ENCODE results near the gene DDX59. TPM values are rescaled to one million over a fixed set of nuclear protein-coding genes. Genes with fewer than 3 reads are reported as not detected.

DDX59 gene
- total RNA-seq, 1 experiment from 2014 or later: 24.6 TPM

DNA sequence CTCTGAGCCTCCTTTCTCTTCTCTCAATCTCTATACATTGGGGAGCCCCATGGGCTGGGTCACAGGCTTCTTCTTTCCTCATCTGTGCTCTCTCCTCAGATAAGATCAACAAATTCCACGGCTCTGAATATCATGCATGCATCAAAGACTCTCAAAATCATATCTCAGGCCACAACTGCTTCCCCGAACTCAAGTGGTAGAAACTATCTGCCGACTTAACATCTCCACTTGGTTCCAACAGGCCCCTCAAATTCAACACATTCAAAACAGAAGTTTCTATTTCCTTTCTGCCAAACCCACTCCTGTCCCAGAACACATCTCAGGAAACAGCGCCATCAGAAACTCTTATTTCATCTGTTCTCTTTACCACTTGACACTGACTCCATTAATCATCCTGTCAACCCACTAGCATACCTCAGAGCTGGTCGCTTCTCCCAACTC lies 16.7 kb downstream of the DDX59 start:
- ChIA-PET CTCF (no interaction called here), POLR2A (ENCODE audit: unreplicated experiment) (no interaction called here)
- Histone ChIP-seq H3K4me1 (ENCODE audit: insufficient read depth, low read length) (peaks cover 13% of the 10 kb centered on the region), H3K4me3 (ENCODE audit: low read length) (no peak overlapping the region), H3K27ac (ENCODE audit: low read length) (no peak overlapping the region), H3K27me3 (ENCODE audit: low read length) (no peaks in the 10 kb centered on the region), H3K79me2 (ENCODE audit: low read length) (no peaks in the 10 kb centered on the region), H2AFZ (ENCODE audit: low read length) (no peak overlapping the region), H3K4me2 (ENCODE audit: low read length) (no peak overlapping the region), H3K9me2 (replicated peaks; ENCODE audit: low read length) (no peaks in the 10 kb centered on the region), H3F3A (ENCODE audit: low read length, unreplicated experiment) (no peaks in the 10 kb centered on the region), H4K20me1 (ENCODE audit: low read length) (no peaks in the 10 kb centered on the region), H3K9ac (ENCODE audit: low read length) (no peak overlapping the region), H3K36me3 (ENCODE audit: low read depth, low read length) (peaks cover 17% of the 10 kb centered on the region), H3K9me3 (ENCODE audit: low read length) (no peaks in the 10 kb centered on the region)
- intact Hi-C loops (cut with micrococcal nuclease): no loop called here
- BruUV-seq (replicated peaks): no TSS peak
- TF ChIP-seq EZH2phosphoT487 (IDR thresholded peaks at IDR 0.05; ENCODE audit: borderline replicate concordance, low read length): no peak
- TF ChIP-seq, protein P1, sequence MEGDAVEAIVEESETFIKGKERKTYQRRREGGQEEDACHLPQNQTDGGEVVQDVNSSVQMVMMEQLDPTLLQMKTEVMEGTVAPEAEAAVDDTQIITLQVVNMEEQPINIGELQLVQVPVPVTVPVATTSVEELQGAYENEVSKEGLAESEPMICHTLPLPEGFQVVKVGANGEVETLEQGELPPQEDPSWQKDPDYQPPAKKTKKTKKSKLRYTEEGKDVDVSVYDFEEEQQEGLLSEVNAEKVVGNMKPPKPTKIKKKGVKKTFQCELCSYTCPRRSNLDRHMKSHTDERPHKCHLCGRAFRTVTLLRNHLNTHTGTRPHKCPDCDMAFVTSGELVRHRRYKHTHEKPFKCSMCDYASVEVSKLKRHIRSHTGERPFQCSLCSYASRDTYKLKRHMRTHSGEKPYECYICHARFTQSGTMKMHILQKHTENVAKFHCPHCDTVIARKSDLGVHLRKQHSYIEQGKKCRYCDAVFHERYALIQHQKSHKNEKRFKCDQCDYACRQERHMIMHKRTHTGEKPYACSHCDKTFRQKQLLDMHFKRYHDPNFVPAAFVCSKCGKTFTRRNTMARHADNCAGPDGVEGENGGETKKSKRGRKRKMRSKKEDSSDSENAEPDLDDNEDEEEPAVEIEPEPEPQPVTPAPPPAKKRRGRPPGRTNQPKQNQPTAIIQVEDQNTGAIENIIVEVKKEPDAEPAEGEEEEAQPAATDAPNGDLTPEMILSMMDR (conservative IDR thresholded peaks at IDR 0.05; ENCODE audit: low read depth, low read length): no peak
- no peak for TF ChIP-seq EZH2 (IDR thresholded peaks at IDR 0.05; ENCODE audit: low read length, unreplicated experiment)
- DNase-seq (no peak), ATAC-seq (no peak)

DNA sequence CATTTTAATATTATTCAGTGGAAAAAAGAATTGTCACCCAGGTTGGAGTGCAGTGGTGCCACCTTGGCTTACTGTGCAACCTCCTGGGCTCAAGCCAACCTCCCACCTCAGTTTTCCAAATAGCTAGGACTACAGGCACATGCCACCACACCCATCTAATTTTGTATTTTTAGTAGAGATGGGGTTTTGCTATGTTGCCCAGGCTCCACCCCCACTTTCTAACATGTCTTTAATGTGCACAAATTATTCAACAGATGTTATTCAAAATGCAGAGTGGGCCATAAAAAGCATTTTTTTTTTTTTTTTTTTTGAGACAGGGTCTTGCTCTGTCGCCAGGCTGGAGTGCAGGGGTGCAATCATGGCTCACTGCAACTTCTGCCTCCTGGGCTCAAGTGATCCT lies 17.3 kb downstream of the DDX59 start:
- ChIA-PET CTCF (no interaction called here), POLR2A (ENCODE audit: unreplicated experiment) (no interaction called here)
- TF ChIP-seq EZH2phosphoT487 (IDR thresholded peaks at IDR 0.05; ENCODE audit: borderline replicate concordance, low read length) (no peak), EZH2 (IDR thresholded peaks at IDR 0.05; ENCODE audit: low read length, unreplicated experiment) (no peak)
- TF ChIP-seq, protein P1 (conservative IDR thresholded peaks at IDR 0.05; ENCODE audit: low read depth, low read length): no peak
- Histone ChIP-seq H3K27ac (ENCODE audit: low read length) (no peak overlapping the region), H3K79me2 (ENCODE audit: low read length) (no peaks in the 10 kb centered on the region), H4K20me1 (ENCODE audit: low read length) (no peaks in the 10 kb centered on the region), H3K4me2 (ENCODE audit: low read length) (no peak overlapping the region), H3F3A (ENCODE audit: low read length, unreplicated experiment) (no peaks in the 10 kb centered on the region), H2AFZ (ENCODE audit: low read length) (no peak overlapping the region), H3K27me3 (ENCODE audit: low read length) (no peaks in the 10 kb centered on the region), H3K4me1 (ENCODE audit: insufficient read depth, low read length) (peaks cover 13% of the 10 kb centered on the region), H3K9ac (ENCODE audit: low read length) (no peak overlapping the region), H3K9me3 (ENCODE audit: low read length) (no peaks in the 10 kb centered on the region), H3K9me2 (replicated peaks; ENCODE audit: low read length) (no peaks in the 10 kb centered on the region), H3K36me3 (ENCODE audit: low read depth, low read length) (peaks cover 13% of the 10 kb centered on the region; the same call in 1 of the 2 replicates), H3K4me3 (ENCODE audit: low read length) (no peak overlapping the region)
- BruUV-seq (replicated peaks): no TSS peak
- DNase-seq (no peak), ATAC-seq (no peak)
- intact Hi-C loops (cut with micrococcal nuclease): no loop called here

DNA sequence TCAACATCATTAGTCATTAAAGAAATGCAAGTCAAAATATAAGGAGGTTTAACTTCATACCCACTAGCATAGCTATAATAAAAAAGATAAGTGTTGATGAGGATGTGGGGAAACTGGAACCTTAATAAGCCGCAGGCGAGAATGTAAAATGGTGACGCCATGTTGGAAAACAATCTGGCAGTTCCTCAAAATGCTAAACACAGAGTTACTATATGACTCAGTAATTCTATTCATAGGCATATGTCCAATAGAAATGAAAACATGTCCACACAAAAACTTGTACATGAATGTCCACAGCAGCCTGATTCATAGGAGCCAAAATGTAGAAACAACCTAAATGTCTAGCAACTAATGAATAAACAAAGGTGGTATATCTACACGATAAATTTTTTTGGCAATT lies 23.2 kb downstream of the DDX59 start:
- ChIA-PET POLR2A (ENCODE audit: unreplicated experiment) (no interaction called here), CTCF (no interaction called here)
- DNase-seq (no peak), ATAC-seq (no peak)
- no peaks in the 10 kb centered on the region for H3K79me2 ChIP-seq (ENCODE audit: low read length)
- no peak overlapping the region for H3K4me3 ChIP-seq (ENCODE audit: low read length)
- no peaks in the 10 kb centered on the region for H3K9me2 ChIP-seq (replicated peaks; ENCODE audit: low read length)
- no peak for TF ChIP-seq EZH2phosphoT487 (IDR thresholded peaks at IDR 0.05; ENCODE audit: borderline replicate concordance, low read length)
- TF ChIP-seq, protein P1 (conservative IDR thresholded peaks at IDR 0.05; ENCODE audit: low read depth, low read length): no peak
- no peaks in the 10 kb centered on the region for H3K9me3 ChIP-seq (ENCODE audit: low read length)
- H3K9ac ChIP-seq (ENCODE audit: low read length): no peak overlapping the region
- H4K20me1 ChIP-seq (ENCODE audit: low read length): no peaks in the 10 kb centered on the region
- intact Hi-C loops (cut with micrococcal nuclease): no loop called here
- H3K4me1 ChIP-seq (ENCODE audit: insufficient read depth, low read length): no peaks in the 10 kb centered on the region
- no peak overlapping the region for H3K4me2 ChIP-seq (ENCODE audit: low read length)
- no peak overlapping the region for H3K27ac ChIP-seq (ENCODE audit: low read length)
- BruUV-seq (replicated peaks): no TSS peak
- no peaks in the 10 kb centered on the region for H3F3A ChIP-seq (ENCODE audit: low read length, unreplicated experiment)
- no peak overlapping the region for H2AFZ ChIP-seq (ENCODE audit: low read length)
- H3K36me3 ChIP-seq (ENCODE audit: low read depth, low read length): peaks cover 12% of the 10 kb centered on the region; the same call in 1 of the 2 replicates
- no peaks in the 10 kb centered on the region for H3K27me3 ChIP-seq (ENCODE audit: low read length)

Data from PC-3 (cell line).